Keratinocyte (primary cell): ENCODE measurements around the gene LTB4R. TPM values are rescaled to one million over a fixed set of nuclear protein-coding genes. Genes with fewer than 3 reads are reported as not detected.

Experiments
- DNase-seq: peaks from one replicate; pipeline ENCODE4 v3.0.0-alpha.2; 2011; ENCODE audit warnings: low read depth, missing footprints, low spot score
- FAIRE-seq: peaks from 2 replicates; lab custom pipeline; 2011; peaks lifted over from hg19 to GRCh38; lab: Jason Lieb, UNC
- H2AFZ ChIP-seq: 2 replicates; pipeline ENCODE4 v1.6.0; 2012; ENCODE audit warnings: low read length, control low read depth, inconsistent platforms; ENCODE audit not compliant: control insufficient read depth
- H3K27ac ChIP-seq: 2 replicates; pipeline ENCODE4 v1.5.1; 2011; ENCODE audit warnings: low read length; ENCODE audit not compliant: control insufficient read depth, insufficient read depth
- H3K27me3 ChIP-seq: 3 replicates; pipeline ENCODE4 v1.6.0; 2011; ENCODE audit warnings: low read length; ENCODE audit not compliant: control insufficient read depth, insufficient read depth; ENCODE audit errors: extremely low read depth
- H3K36me3 ChIP-seq, 2 experiments: 2 replicates in 1 of 2; 3 replicates in 1 of 2; pipeline ENCODE4 v1.5.1; 2011; ENCODE audit warnings: low read length in 2 of 2, mild to moderate bottlenecking in 1 of 2; ENCODE audit not compliant: control insufficient read depth in 2 of 2, insufficient read depth in 2 of 2; ENCODE audit errors: extremely low read depth in 1 of 2
- H3K4me1 ChIP-seq: 3 replicates; pipeline ENCODE4 v1.5.1; 2011; ENCODE audit warnings: low read length; ENCODE audit not compliant: control insufficient read depth, insufficient read depth; ENCODE audit errors: extremely low read depth
- H3K4me2 ChIP-seq: 3 replicates; pipeline ENCODE4 v1.6.0; 2011; ENCODE audit warnings: low read depth, low read length; ENCODE audit not compliant: control insufficient read depth, insufficient read depth; ENCODE audit errors: extremely low read depth
- H3K4me3 ChIP-seq, 3 experiments: fragments of 200-600 bp in 1 of 3; sonication (generic) in 1 of 3; 2 replicates in 2 of 3; 3 replicates in 1 of 3; pipeline ENCODE4 v1.5.1; 2011 to 2016; ENCODE audit warnings: low read length in 3 of 3, mild to moderate bottlenecking in 3 of 3, control low read depth in 2 of 3, inconsistent platforms in 1 of 3, low read depth in 1 of 3, mixed read lengths in 1 of 3, mixed run types in 1 of 3, moderate library complexity in 1 of 3; ENCODE audit not compliant: control insufficient read depth in 2 of 3, insufficient read depth in 2 of 3; ENCODE audit errors: extremely low read depth in 1 of 3
- H3K79me2 ChIP-seq: 2 replicates; pipeline ENCODE4 v1.6.0; 2012; ENCODE audit warnings: low read length; ENCODE audit not compliant: control insufficient read depth, insufficient read depth
- H3K9ac ChIP-seq: 3 replicates; pipeline ENCODE4 v1.6.0; 2011; ENCODE audit warnings: low read length; ENCODE audit not compliant: control insufficient read depth, insufficient read depth; ENCODE audit errors: extremely low read depth
- H3K9me1 ChIP-seq: 3 replicates; pipeline ENCODE4 v1.6.0; 2011; ENCODE audit warnings: low read length; ENCODE audit not compliant: control insufficient read depth, insufficient read depth; ENCODE audit errors: extremely low read depth
- H3K9me3 ChIP-seq: 2 replicates; pipeline ENCODE4 v1.5.1; 2012; ENCODE audit warnings: low read depth, low read length; ENCODE audit not compliant: control insufficient read depth
- H4K20me1 ChIP-seq: 3 replicates; pipeline ENCODE4 v1.6.0; 2011; ENCODE audit warnings: low read length; ENCODE audit not compliant: control insufficient read depth, insufficient read depth; ENCODE audit errors: extremely low read depth
- EZH2 ChIP-seq: IDR thresholded peaks from one replicate; pipeline ENCODE4 v1.6.1; 2012; ENCODE audit warnings: inconsistent platforms, mild to moderate bottlenecking, low read length, moderate library complexity
- dilution Hi-C: fragments of 300-500 bp; cut with MboI; formaldehyde crosslinking; loops from one replicate; pipeline ENCODE4 v1.7.0; 2020; ENCODE audit warnings: low sequenced_read_pairs; ENCODE audit not compliant: extremely low pct_ligation_motif_present
- polyA plus RNA-seq, 5 experiments: library from polyadenylated mRNA; depleted of rRNA in 3 of 5; stranded (reverse) in 3 of 5; stranded (forward) in 1 of 5; unstranded in 1 of 5; fragments of >200 nt; gene quantifications; 1 replicate in 1 of 5; 2 replicates in 3 of 5; 3 replicates in 1 of 5; pipeline versions ENCODE4 v1.2.1 to v1.2.3, GENCODE V29; 2011 to 2012; ENCODE audit warnings: missing spikeins in 2 of 5, low read depth in 1 of 5, low replicate concordance in 1 of 5
- TF ChIP-seq, protein P1 (sequence below), 3 experiments: IDR thresholded peaks in 1 of 3; conservative IDR thresholded peaks in 1 of 3; optimal IDR thresholded peaks in 1 of 3; 2 replicates in 2 of 3; 3 replicates in 1 of 3; pipeline versions ENCODE3 to v1.5.1; 2011; ENCODE audit warnings: low read length in 3 of 3, mild to moderate bottlenecking in 3 of 3, moderate library complexity in 2 of 3, control low read depth in 1 of 3, inconsistent platforms in 1 of 3; ENCODE audit not compliant: insufficient read depth in 2 of 3; ENCODE audit errors: extremely low read depth in 1 of 3

Gene LTB4R
- polyA plus RNA-seq, 1 donor (not counting 4 experiments of a cell fraction or from before 2014, with no cell fraction given): 14.6 TPM

DNA sequence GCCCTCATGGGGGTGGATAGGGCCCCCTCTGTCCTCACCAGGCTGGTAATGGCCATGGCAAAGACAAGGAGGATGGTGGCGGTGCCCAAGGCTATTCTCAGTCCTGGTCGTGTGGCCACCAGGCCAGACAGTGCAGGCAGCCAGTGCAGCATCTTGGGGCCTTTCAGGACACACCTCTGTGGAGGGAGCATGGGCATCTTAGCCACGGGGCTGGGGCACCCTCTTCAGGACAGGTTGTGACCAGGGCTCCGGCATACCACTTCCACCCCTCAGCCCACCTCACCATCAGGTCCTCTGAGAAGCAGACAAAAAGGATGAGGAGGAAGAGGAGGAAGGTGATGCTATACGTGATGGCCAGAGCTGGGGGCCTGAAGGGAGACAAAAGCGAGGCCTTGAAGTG, 12.7 kb downstream of the LTB4R start:
- H3K9me3 ChIP-seq: no peaks in the 10 kb centered on the region
- no peak overlapping the region for H3K4me2 ChIP-seq
- DNase-seq (no peak), FAIRE-seq (no peak)
- dilution Hi-C loops: no loop called here
- H3K9ac ChIP-seq: no peak overlapping the region
- H3K4me3 ChIP-seq: no peak overlapping the region
- H3K79me2 ChIP-seq: no peaks in the 10 kb centered on the region
- H3K36me3 ChIP-seq: no peaks in the 10 kb centered on the region
- H3K27ac ChIP-seq: no peak overlapping the region
- peaks cover 3% of the 10 kb centered on the region for H3K27me3 ChIP-seq
- no peak for TF ChIP-seq EZH2
- TF ChIP-seq, protein P1, sequence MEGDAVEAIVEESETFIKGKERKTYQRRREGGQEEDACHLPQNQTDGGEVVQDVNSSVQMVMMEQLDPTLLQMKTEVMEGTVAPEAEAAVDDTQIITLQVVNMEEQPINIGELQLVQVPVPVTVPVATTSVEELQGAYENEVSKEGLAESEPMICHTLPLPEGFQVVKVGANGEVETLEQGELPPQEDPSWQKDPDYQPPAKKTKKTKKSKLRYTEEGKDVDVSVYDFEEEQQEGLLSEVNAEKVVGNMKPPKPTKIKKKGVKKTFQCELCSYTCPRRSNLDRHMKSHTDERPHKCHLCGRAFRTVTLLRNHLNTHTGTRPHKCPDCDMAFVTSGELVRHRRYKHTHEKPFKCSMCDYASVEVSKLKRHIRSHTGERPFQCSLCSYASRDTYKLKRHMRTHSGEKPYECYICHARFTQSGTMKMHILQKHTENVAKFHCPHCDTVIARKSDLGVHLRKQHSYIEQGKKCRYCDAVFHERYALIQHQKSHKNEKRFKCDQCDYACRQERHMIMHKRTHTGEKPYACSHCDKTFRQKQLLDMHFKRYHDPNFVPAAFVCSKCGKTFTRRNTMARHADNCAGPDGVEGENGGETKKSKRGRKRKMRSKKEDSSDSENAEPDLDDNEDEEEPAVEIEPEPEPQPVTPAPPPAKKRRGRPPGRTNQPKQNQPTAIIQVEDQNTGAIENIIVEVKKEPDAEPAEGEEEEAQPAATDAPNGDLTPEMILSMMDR (optimal IDR thresholded peaks at IDR 0.05 in 1 of 3, IDR thresholded peaks at IDR 0.05 in 1 of 3, conservative IDR thresholded peaks at IDR 0.05 in 1 of 3; ENCODE audit: extremely low read depth in 1 of 3, insufficient read depth in 2 of 3, low read length in 3 of 3): no peak
- no peaks in the 10 kb centered on the region for H3K9me1 ChIP-seq
- H2AFZ ChIP-seq: no peak overlapping the region
- H3K4me1 ChIP-seq: no peaks in the 10 kb centered on the region
- no peaks in the 10 kb centered on the region for H4K20me1 ChIP-seq

DNA sequence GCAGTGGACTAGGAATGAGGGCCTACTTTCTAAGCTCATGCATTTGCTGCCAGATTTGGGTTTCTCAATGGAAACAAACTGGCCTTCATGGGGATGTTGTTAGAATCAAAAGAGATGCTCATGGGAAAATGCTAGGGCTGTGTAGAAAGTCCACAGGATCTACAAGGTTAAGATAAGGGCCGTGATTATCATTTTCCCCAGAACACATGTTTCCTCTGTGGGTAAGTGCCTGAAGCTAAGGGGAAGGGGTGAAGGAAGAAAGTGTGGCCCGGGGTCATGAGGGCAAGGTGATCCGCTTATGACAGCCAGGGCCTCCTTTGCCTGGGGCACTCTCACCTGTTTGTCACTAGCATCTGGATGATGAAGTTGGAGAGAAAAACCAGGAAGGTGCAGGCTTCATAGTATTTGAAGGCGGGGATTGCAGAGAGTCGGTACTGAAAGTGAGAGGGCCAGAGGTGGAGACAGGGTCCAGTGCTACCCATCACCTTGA, 13.8 kb downstream of the LTB4R start:
- Histone ChIP-seq H3K36me3 (no peaks in the 10 kb centered on the region), H3K4me3 (no peak overlapping the region), H3K9me3 (no peaks in the 10 kb centered on the region), H3K4me2 (no peak overlapping the region), H3K27me3 (no peaks in the 10 kb centered on the region), H3K9me1 (no peaks in the 10 kb centered on the region), H3K27ac (no peak overlapping the region), H4K20me1 (no peaks in the 10 kb centered on the region), H3K9ac (no peak overlapping the region), H3K79me2 (no peaks in the 10 kb centered on the region), H3K4me1 (no peaks in the 10 kb centered on the region), H2AFZ (no peak overlapping the region)
- DNase-seq (no peak), FAIRE-seq (no peak)
- dilution Hi-C loops: no loop called here
- TF ChIP-seq, protein P1 (optimal IDR thresholded peaks at IDR 0.05 in 1 of 3, IDR thresholded peaks at IDR 0.05 in 1 of 3, conservative IDR thresholded peaks at IDR 0.05 in 1 of 3; ENCODE audit: extremely low read depth in 1 of 3, insufficient read depth in 2 of 3, low read length in 3 of 3): no peak
- no peak for TF ChIP-seq EZH2
